WI38 (cell line): ENCODE data around the gene FOXA1.

ENCODE experiments used
- H3K4me3 ChIP-seq: 2 replicates; pipeline ENCODE4 v1.5.1; 2011; ENCODE audit warnings: low read depth, mild to moderate bottlenecking, control low read depth, low read length
- TF ChIP-seq, protein P1 (sequence below): IDR thresholded peaks from 2 replicates; pipeline ENCODE4 v1.5.1; 2012; ENCODE audit warnings: low read depth, mild to moderate bottlenecking, control low read depth, low read length

Gene FOXA1

DNA sequence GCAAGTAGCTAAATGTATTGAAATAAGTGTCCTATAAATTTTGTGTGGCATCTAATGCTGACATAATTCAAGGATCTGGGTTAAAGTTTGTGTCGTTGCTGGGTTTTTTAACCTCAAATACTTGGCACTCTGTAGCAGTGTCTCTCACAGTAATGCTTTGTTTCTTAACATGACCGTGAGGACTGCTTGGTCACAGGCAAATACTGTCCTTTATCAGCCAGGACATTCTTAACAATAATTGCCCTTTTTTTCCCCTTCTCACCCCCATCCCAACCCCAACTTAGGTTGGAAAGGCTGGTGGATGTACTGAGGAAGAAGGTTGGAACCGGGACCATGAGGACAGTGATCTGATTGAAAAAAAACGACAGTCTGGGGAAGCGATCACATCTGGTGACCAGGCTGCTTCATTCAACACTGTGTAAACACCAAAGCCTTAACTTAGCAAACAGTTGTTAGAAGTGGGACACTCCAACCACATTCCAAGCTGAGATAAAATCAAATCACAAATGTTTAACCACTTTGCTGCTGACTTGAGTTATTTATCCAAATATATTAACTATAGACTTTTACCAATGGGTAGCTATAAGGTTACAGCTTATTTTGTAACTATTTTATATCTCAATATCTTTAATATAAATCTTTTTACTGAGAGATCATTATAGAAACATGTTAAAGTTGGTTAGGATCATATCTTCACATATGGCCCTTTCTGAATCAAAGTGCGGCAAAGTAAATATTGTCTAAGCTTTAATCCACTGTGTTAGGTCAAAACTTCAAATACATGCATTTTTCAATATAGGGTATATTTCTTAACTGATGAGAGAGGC is 48.2 kb downstream of the FOXA1 start:
- TF ChIP-seq, protein P1, sequence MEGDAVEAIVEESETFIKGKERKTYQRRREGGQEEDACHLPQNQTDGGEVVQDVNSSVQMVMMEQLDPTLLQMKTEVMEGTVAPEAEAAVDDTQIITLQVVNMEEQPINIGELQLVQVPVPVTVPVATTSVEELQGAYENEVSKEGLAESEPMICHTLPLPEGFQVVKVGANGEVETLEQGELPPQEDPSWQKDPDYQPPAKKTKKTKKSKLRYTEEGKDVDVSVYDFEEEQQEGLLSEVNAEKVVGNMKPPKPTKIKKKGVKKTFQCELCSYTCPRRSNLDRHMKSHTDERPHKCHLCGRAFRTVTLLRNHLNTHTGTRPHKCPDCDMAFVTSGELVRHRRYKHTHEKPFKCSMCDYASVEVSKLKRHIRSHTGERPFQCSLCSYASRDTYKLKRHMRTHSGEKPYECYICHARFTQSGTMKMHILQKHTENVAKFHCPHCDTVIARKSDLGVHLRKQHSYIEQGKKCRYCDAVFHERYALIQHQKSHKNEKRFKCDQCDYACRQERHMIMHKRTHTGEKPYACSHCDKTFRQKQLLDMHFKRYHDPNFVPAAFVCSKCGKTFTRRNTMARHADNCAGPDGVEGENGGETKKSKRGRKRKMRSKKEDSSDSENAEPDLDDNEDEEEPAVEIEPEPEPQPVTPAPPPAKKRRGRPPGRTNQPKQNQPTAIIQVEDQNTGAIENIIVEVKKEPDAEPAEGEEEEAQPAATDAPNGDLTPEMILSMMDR, result no peak
- no peak overlapping the region for H3K4me3 ChIP-seq

DNA sequence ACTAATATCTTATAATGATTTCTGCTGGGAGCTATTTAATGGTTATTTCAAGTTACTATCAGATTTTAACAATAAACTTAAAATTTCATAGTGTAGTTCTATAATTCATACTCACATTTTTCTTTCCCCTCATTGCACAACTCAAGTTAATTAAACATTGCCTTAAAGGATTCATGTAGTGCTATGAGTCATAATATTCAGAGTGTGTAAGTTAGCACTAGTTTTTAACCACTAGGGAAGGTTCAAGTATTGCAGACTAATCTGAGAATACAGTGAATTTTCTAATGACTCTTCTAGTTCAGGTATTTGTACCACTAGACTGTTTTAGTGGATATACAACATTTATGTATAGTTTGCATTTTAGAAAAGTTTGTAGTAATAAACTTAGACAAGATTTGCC is 49.9 kb downstream of the FOXA1 start:
- H3K4me3 ChIP-seq, result no peak overlapping the region
- TF ChIP-seq, protein P1, result no peak

DNA sequence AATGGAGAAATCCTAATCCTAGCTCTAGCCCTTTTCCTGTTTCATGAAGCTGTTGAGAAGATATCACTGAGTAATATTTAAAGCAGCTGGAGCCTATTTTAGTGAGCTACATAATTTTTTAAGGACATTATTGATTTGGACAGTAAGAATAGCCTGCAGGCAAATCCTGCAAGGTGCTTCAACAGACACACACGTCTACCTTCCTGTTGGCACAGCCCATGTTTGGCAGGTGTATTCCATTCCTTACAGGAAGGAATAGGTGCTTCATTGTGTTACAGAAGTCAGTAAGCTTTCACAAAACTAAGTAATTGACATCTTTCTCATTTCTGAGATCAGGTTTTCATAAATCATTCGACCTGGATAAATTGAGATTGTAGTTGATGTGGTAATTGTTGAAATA is 50.6 kb downstream of the FOXA1 start:
- H3K4me3 ChIP-seq, result no peak overlapping the region
- TF ChIP-seq, protein P1, result no peak

DNA sequence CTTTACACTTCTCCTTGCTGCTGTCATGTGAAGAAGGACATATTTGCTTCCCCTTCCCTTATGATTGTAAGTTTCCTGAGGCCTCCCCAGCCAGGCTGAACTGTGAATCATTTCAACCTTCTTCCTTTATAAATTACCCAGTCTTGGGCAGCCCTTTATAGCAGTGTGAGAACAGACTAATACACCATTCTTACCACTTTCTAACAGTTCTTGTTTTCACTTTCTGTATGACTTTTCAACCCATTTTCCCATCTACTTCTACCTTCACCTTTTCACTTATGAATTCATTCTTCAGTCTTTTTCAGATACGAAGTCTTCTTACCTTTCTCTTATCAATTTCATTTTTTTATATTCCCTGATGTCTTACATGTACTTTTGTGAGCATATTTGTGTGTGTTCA is 55.1 kb downstream of the FOXA1 start:
- no peak overlapping the region for H3K4me3 ChIP-seq

More for the DNA sequence above, 55.1 kb downstream of the FOXA1 start:
- TF ChIP-seq, protein P1, result no peak
